Astrocyte (in vitro differentiated cells and primary cell): ENCODE results near the gene AUNIP. TPM values are rescaled to one million over a fixed set of nuclear protein-coding genes. Genes with fewer than 3 reads are reported as not detected.

Experiments
- DNase-seq: peaks from one replicate; pipeline ENCODE4 v3.0.0-alpha.2; 2010; ENCODE audit warnings: low read depth
- FAIRE-seq: peaks from 2 replicates; lab custom pipeline; 2011; peaks lifted over from hg19 to GRCh38; lab: Jason Lieb, UNC
- H2AFZ ChIP-seq: 2 replicates; pipeline ENCODE4 v1.6.0; 2012; ENCODE audit warnings: low read depth, low read length, inconsistent platforms
- H3K27ac ChIP-seq: 2 replicates; pipeline ENCODE4 v1.5.1; 2011; ENCODE audit warnings: low read depth, low read length, inconsistent platforms
- H3K27me3 ChIP-seq: 2 replicates; pipeline ENCODE4 v1.6.0; 2011; ENCODE audit warnings: low read length, inconsistent platforms; ENCODE audit not compliant: insufficient read depth
- H3K36me3 ChIP-seq: 2 replicates; pipeline ENCODE4 v1.5.1; 2011; ENCODE audit warnings: low read length, inconsistent platforms; ENCODE audit not compliant: insufficient read depth
- H3K4me1 ChIP-seq: 2 replicates; pipeline ENCODE4 v1.5.1; 2011; ENCODE audit warnings: low read length, inconsistent platforms; ENCODE audit not compliant: insufficient read depth
- H3K4me2 ChIP-seq: 2 replicates; pipeline ENCODE4 v1.6.0; 2012; ENCODE audit warnings: low read length, inconsistent platforms
- H3K4me3 ChIP-seq: 2 replicates; pipeline ENCODE4 v1.5.1; 2011; ENCODE audit warnings: low read depth, mild to moderate bottlenecking, low read length, inconsistent platforms; ENCODE audit not compliant: insufficient read depth
- H3K79me2 ChIP-seq: 2 replicates; pipeline ENCODE4 v1.6.0; 2012; ENCODE audit warnings: mild to moderate bottlenecking, low read length, inconsistent platforms; ENCODE audit not compliant: insufficient read depth
- H3K9ac ChIP-seq: 2 replicates; pipeline ENCODE4 v1.6.0; 2012; ENCODE audit warnings: mild to moderate bottlenecking, low read length, inconsistent platforms
- H3K9me3 ChIP-seq: 2 replicates; pipeline ENCODE4 v1.5.1; 2012; ENCODE audit warnings: low read depth, mild to moderate bottlenecking, low read length, inconsistent platforms; ENCODE audit not compliant: insufficient read depth
- H4K20me1 ChIP-seq: 2 replicates; pipeline ENCODE4 v1.6.0; 2012; ENCODE audit warnings: low read length, inconsistent platforms; ENCODE audit not compliant: insufficient read depth
- H3K27ac Mint-ChIP-seq: one replicate; pipeline ENCODE4 v1.8.0; 2021; ENCODE audit warnings: mild to moderate bottlenecking, mixed read lengths; ENCODE audit not compliant: unreplicated experiment
- H3K27me3 Mint-ChIP-seq: one replicate; pipeline ENCODE4 v1.8.0; 2021; ENCODE audit warnings: low read depth, mixed read lengths; ENCODE audit not compliant: unreplicated experiment
- H3K36me3 Mint-ChIP-seq: one replicate; pipeline ENCODE4 v1.8.0; 2021; ENCODE audit warnings: low read depth, mixed read lengths; ENCODE audit not compliant: unreplicated experiment
- H3K4me1 Mint-ChIP-seq: one replicate; pipeline ENCODE4 v1.8.0; 2021; ENCODE audit warnings: low read depth, mixed read lengths; ENCODE audit not compliant: unreplicated experiment
- H3K4me3 Mint-ChIP-seq: one replicate; pipeline ENCODE4 v1.8.0; 2021; ENCODE audit warnings: mild to moderate bottlenecking, moderate library complexity, mixed read lengths; ENCODE audit not compliant: unreplicated experiment
- H3K9me3 Mint-ChIP-seq: one replicate; pipeline ENCODE4 v1.8.0; 2021; ENCODE audit warnings: mild to moderate bottlenecking, mixed read lengths; ENCODE audit not compliant: unreplicated experiment
- EZH2 ChIP-seq: IDR thresholded peaks from 2 replicates; pipeline ENCODE4 v1.6.1; 2012; ENCODE audit warnings: mild to moderate bottlenecking, low read length, inconsistent platforms; ENCODE audit not compliant: insufficient read depth
- total RNA-seq: library from RNA; stranded (reverse); gene quantifications from 2 replicates; pipeline ENCODE4 v1.2.1, GENCODE V29; 2021
- TF ChIP-seq, protein P1 (sequence below): IDR thresholded peaks from 2 replicates; pipeline ENCODE4 v1.5.1; 2011; ENCODE audit warnings: low read depth, mild to moderate bottlenecking, inconsistent platforms, low read length, moderate library complexity; ENCODE audit not compliant: insufficient read depth

Gene AUNIP
- total RNA-seq, 1 donor from 2014 or later, result 2.1 TPM

DNA sequence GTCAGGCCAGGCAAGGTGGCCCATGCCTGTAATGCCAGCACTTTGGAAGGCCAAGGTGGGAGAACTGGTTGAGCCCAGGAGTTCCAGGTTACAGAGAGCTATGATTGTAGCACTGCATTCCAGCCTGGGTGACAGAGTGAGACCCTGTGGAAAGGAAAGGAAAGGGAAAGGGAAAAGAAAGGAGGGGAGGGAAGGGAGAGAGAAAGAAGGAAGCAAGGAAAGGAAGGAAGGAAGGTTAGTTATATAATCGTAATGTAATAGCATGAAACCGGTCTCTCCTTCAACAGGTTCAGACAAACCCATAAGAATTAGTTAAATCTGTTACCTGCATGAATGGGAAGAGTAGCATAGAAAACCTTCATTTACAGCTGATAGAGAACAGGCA is 17.4 kb upstream of the AUNIP start:
- TF ChIP-seq EZH2, result no peak
- TF ChIP-seq, protein P1, sequence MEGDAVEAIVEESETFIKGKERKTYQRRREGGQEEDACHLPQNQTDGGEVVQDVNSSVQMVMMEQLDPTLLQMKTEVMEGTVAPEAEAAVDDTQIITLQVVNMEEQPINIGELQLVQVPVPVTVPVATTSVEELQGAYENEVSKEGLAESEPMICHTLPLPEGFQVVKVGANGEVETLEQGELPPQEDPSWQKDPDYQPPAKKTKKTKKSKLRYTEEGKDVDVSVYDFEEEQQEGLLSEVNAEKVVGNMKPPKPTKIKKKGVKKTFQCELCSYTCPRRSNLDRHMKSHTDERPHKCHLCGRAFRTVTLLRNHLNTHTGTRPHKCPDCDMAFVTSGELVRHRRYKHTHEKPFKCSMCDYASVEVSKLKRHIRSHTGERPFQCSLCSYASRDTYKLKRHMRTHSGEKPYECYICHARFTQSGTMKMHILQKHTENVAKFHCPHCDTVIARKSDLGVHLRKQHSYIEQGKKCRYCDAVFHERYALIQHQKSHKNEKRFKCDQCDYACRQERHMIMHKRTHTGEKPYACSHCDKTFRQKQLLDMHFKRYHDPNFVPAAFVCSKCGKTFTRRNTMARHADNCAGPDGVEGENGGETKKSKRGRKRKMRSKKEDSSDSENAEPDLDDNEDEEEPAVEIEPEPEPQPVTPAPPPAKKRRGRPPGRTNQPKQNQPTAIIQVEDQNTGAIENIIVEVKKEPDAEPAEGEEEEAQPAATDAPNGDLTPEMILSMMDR, result no peak
- Mint-ChIP-seq H3K27ac (peak overlapping the region; percentile 75), H3K27me3 (peaks cover 16% of the 10 kb centered on the region), H3K4me1 (peaks cover 2% of the 10 kb centered on the region), H3K9me3 (no peaks in the 10 kb centered on the region), H3K4me3 (peak overlapping the region; percentile 71), H3K36me3 (no peaks in the 10 kb centered on the region)
- Histone ChIP-seq H3K9me3 (no peaks in the 10 kb centered on the region), H4K20me1 (peaks cover 9% of the 10 kb centered on the region), H3K4me2 (no peak overlapping the region), H3K27ac (no peak overlapping the region), H3K79me2 (peaks cover 29% of the 10 kb centered on the region), H3K36me3 (no peaks in the 10 kb centered on the region), H3K9ac (no peak overlapping the region), H3K4me3 (no peak overlapping the region), H3K4me1 (peaks cover 16% of the 10 kb centered on the region), H3K27me3 (no peaks in the 10 kb centered on the region), H2AFZ (no peak overlapping the region)
- FAIRE-seq (no peak), DNase-seq (no peak)

DNA sequence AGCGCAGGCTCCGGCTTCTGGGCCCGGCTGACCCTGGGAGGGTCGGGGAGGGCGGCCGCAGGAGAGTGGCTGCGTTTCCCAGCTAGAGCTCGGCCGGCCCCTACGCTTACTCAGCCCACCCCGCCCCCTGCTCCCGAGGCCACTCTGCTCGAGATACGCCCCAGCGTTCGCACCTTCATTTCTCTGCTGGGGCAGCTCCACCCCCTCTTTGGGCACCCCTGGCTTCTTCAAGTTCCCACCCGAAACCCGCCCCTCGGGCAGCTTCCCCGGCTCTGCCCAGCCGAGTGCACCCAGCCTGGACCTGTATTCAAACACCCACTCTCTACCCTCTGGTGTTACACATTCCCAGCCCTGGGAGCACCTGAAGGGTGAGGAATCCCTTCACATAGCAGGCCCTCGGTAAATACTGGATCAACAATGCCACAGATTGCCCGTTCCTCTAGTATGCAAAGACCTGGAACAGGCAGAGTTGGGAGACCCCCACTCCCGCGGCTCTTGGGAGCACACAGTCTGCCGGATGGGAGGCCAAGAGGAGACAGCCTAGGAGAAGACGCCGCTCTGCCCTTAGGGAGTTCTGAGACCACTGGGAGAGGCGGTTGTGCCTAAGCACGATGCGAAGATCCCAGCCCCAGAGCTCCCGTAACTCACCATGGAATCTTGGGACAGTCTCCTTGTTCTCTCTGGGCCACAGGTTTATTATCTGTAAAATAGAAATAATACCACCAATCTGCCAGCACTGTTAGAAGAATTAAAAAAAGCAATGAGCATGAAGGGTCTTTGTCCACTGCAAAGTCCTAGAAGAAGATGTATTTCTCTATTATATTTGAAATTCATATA is 16.8 kb upstream of the AUNIP start:
- TF ChIP-seq, protein P1, result no peak
- TF ChIP-seq EZH2, result no peak
- H3K9me3 ChIP-seq, result no peaks in the 10 kb centered on the region
- no peaks in the 10 kb centered on the region for H3K36me3 ChIP-seq
- H3K9ac ChIP-seq, result peak overlapping the region; percentile 81
- no peaks in the 10 kb centered on the region for H3K9me3 Mint-ChIP-seq
- H3K4me1 ChIP-seq, result peaks cover 16% of the 10 kb centered on the region
- DNase-seq, result no peak
- H3K79me2 ChIP-seq, result peaks cover 29% of the 10 kb centered on the region
- peak overlapping the region; percentile 65 for H3K4me3 ChIP-seq
- H4K20me1 ChIP-seq, result peaks cover 11% of the 10 kb centered on the region
- peaks cover 16% of the 10 kb centered on the region for H3K27me3 Mint-ChIP-seq
- no peak for FAIRE-seq
- H3K4me3 Mint-ChIP-seq, result peak overlapping the region; percentile 71
- peak overlapping the region; percentile 42 for H3K27ac ChIP-seq
- H3K4me1 Mint-ChIP-seq, result peaks cover 2% of the 10 kb centered on the region
- H3K36me3 Mint-ChIP-seq, result no peaks in the 10 kb centered on the region
- peak overlapping the region; percentile 98 for H3K4me2 ChIP-seq
- H3K27me3 ChIP-seq, result no peaks in the 10 kb centered on the region
- H2AFZ ChIP-seq, result peak overlapping the region; percentile 76
- peak overlapping the region; percentile 75 for H3K27ac Mint-ChIP-seq
